ENCODE results near the gene KLRC4.
"Not testable (repeated sequence)": the region's sequence is repeated elsewhere in the genome, so short reads cannot be mapped to it uniquely, and the experiment has no call there.

The KLRC4 gene

DNA sequence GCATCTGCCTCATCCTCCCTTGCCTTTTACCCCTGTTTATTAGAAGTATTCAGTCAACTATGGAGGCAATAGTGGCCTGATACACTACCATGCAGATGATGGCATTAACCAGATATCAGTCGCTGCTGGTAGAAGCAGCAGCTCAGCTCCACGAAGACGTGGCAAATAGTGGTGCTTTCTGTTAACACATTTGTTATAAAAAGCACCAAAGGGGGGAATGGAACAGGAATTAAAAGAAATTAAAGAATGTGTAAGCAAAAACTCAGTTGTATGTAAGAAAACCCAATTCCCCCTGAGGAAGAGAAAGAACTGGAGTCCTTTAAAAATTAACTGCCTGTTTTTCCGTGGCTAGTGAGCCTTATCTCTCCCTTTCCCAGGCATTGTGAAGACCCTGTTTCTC, 41.8 kb downstream of the KLRC4 start:
- not testable (repeated sequence) for DNase-seq (ENCODE audit: low read depth)

DNA sequence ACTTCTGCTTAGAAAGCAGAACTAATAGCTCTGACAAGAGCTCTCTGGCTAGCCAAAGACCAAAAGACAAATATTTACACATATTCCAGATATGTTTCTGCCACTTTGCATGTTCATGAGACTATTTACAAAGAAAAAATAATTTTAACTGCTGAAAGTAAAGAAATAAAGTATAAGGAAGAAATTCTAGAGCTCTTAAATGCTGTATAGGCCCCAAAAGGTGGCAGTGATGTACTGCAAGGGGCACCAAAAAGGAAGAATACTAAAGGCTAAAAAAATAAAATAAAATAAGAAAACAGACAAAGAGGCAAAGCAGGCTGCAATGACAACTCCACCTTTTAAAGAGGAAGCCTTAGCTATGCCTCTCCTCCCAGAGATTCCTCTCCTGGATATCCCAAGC, 42.7 kb downstream of the KLRC4 start:
- DNase-seq (ENCODE audit: low read depth), result no peak

DNA sequence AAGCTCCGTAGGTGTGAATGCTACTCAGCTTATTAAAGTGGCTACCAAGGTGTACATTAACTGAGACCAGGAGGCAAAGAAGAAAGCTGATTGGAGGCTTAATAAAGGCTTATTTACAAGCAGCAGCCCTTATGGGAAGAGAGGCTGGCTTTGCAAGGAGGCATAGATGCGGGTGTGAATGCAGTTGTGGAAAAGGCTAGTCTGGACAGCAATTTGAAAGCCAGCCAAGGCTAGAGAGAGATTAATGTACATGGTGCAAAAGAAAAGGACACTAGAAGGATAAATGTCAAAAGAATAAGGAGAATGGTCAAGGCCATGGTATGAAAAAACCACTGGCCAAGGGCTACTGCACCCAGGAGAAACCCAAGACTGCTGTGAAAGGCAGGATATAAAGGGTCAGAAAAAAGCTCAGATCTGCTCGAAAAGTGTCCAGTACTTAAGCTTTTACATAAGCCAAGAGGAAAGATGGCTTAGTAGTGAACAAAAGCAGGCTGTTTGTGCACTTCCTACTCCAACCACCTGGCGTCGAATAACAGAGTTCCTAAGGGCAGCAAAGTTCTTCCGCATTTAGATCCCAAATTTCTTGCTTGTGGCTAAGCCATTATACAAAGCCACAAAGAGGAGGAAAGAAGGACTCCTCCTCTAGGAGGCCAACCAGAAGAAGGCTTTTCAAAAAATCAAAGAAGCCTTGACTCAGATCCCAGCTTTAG, 43.7 kb downstream of the KLRC4 start:
- DNase-seq (ENCODE audit: low read depth), result no peak

DNA sequence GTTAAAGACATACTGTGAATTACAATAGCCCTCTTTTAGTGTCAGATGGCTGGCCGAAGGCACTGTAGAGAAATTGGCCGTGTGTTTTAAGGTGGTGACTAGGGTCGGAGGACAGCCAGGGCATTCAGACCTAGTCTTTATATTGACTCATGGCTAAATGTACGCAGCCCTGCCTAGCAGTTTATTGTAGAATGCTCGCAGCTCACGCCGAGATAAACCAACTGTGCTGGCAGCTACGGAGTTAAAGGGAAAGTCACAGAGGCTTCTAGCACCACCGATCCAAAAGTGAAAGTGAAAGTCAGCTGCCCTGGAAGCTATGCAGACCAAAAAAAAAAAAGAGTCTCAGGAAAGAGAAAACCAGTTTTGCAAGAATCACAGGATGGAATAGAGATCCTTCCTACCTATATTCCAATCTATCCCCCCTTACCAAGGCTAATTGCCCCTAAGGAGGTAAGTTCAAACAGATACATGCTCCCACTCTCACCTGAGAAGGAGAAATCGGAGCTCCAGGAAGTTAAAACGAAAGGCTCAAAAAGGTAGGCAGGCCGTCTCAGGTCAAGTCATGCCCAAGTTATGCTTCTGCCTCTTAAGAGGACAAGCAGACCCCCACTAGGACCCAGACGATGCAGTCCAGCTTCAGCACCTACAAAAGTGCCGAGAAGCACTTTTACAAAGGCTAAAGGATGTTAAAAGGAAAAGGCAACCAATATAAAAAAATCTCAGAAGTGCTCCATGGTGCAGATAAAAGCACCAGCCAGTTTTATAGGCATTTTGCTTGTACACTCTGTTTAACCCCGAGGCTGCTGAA, 44.5 kb downstream of the KLRC4 start:
- no peak for DNase-seq (ENCODE audit: low read depth)

DNA sequence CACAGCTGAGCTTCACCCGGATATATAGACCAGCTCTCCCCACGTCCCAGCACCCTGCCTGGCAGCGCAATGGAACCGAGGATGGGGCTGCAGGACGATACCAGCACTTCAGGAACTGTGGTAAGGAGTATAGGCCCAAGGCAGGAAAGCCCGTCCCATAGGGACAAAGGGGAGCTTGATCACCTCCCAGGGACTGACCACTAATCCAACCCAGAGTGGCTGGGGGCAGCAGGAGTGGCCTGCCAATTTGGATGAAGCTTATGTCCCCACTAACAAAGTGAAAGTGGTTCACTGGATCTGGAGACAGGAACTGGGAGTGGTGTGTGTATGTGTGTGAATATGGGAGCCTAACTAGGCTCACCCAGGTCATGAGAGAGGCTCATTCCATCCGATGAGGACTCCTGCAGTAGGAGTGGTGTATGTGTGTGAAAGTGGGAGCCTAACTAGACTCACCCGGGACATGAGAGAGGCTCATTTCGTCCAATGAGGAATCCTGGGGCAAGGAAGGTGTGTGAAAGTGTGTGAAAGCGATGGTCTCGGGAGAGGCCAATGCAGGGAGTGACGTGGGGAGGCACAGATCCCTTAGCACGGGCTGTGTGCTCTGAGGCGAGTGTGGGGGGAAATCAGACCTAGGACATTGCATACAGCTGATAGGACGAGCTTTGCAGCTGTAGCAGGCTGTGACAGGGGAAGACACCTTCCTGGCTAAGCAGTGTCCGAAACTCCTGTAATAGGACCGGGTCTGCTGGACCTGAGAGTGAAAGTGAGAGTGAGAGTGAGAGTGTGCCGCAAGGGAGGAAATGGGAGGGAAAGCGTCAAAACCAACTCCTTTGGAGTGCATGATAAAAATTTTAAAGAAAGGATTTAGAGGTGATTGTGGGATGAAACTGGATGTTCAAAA, 45.4 kb downstream of the KLRC4 start:
- no peak for DNase-seq (ENCODE audit: low read depth)

DNA sequence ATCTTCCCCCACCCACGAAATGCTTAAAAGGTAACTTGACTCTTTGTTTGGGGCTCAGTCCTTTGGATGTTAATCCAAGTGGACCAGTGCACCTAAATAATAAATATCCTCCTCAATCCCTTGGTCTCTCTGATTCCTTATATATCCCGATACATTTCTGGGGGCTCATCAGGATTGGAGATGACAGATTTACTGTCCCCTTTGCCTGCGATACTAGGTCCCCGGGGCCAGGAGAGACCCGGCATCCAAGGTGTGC, 46.0 kb downstream of the KLRC4 start:
- DNase-seq (ENCODE audit: low read depth), result no peak

DNA sequence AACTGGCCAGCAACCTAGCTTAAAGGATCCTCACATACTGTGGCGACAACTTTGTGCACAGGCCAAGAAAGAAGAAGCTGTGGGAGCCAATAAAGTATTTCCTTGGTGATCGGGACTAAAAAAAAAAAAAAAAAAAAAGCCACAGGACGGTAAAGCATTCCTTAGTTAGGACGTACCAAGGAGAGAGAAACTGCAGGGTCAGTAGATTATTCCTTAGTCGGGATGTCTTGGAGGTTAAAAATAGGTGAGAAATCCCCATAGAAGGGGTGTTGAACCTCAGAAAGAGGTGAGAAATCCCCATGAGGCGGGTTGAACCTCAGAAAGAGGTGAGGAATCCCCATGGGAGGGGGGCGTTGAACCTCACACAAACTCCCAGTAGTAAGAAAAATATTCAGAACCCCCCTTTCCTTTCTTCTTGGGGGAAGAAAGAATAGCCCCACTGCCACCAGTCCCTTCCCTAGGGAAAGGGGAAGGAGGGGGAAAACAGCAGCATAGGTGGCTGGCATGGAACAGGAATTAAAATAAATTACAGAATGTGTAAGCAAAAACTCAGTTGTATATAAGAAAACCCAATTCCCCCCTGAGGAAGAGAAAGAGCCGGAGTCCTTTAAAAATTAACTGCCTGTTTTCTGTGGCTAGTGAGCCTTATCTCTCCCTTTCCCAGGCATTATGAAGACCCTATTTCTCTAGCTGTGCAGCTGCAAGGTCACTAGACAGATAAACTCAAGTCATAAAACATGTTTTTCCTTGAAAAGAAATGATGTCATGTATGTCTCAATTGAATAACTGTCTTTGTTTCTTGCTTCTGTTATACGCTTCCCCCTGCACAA, 46.5 kb downstream of the KLRC4 start:
- DNase-seq (ENCODE audit: low read depth), result no peak

DNA sequence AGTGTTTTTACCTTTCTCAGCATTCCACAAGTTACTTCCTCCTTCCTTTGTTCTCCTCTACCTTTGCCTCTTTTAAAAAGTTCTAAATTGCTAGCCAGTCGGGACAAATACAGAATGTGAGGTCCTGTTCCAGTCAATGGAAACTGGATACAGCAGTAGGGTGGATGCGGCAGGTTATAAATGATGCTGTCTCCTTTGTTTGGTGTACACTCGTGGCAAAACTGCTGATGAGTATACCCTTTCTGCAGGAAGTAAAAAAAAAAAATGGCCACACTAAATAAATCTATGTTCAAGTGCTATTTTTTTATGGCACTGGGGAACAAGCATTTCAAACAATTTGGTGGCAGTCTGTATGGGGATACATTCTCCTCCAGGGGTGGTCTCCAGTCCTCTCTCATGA, 47.2 kb downstream of the KLRC4 start:
- DNase-seq (ENCODE audit: low read depth), result no peak

DNA sequence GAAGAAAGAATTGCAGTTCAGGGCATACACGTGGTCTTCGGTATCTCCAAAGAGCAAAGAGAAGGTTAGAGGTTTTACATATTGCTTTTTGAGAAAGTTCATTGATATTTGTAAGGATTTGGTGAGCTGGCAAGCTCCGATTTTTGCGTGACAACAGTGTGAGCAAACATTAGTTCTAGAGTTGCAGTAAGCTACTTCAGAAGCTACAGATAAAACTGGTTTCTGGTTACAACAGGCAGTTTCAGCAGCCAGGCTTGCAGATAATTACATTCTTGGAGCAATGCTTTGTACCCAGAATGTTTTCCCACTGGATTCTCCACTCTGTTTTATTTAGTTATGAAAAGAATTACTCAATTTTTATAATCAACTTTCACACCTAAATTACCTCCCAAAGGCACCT, 47.9 kb downstream of the KLRC4 start:
- DNase-seq (ENCODE audit: low read depth), result no peak

DNA sequence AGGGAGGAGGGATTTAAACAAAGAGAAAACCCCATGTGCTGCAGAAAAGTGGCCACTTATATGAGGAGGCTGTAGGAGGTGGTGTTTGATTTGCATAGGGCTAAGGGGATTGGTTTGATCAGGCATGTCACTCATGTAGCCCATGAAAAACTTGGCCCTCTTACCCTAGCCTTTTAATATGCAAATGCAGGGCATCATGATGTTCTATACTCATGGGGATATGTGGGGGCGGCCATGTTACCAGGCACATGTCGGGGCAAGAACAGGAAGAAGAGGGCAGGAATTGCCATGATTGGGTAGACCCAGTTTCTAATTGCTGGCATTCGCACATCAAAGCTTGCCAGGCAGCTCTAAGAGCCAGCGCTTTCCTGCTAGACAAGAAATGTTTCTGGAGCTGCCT, 48.5 kb downstream of the KLRC4 start:
- DNase-seq (ENCODE audit: low read depth), result no peak

DNA sequence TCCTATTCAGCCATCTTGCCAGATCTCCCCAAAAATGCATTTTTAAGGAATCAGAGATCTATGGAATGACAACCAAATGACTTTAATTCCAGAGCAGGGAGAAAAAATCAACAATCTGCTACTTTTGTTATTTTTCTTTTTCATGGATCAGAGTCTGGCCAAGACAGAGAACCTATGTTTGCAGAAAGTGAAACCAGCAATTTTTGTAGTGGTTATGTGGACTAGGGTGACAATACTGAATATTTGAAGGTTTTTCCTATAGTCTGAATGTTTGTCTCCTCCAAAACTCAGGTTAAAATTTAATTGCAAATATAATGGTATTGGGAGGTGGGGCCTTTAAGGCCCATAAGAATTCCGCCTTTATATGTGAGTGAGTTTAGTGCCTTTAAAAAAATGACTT, 50.6 kb downstream of the KLRC4 start:
- DNase-seq (ENCODE audit: low read depth), result no peak

DNA sequence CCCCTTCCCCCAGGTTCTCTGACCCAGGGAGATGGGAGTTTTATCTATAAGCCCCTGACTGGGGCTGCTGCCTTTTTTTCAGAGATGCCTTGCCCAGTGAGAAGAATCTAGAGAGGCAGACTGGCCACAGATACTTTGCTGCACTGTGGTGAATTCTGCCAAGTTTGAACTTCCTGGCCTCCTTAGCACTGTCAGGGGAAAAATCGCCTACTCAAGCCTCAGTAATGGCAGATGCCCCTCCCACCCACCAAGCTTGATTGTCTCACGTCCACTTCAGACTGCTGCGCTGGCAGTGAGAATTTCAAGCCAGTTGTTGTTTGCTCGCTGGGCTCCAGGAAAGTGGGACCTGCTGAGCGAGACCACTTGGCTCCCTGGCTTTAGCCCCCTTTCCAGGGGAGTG, 51.4 kb downstream of the KLRC4 start:
- no peak for DNase-seq (ENCODE audit: low read depth)
